ENCODE results near the gene UBE2G2. TPM values are rescaled to one million over a fixed set of nuclear protein-coding genes. Genes with fewer than 3 reads are reported as not detected.

UBE2G2 gene
- total and polyA plus RNA-seq, 2 of the 4 experiments (the other 2 are of a cell fraction): 65.4 to 91.7 TPM

DNA sequence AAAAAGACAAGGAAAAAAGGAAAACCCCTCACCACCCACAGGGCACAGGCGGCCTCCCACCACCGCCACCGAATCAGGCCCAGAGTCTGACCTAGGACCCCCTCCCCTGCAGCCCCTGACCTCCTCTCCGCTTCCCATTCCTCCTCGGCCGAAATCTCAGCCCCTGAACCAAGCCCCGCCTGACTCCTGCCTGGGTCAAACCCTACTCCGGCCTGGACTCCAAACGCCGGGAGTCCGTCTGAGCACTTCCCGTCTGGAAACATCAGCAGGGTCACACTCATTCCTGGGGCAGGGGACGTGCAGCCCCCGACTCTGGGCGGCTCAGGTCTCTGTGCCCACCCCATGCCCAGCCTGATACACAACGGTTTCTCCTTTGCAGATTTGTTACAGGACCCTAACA, 42.6 kb upstream of the UBE2G2 start (continued):
- TF ChIP-seq, protein P1, sequence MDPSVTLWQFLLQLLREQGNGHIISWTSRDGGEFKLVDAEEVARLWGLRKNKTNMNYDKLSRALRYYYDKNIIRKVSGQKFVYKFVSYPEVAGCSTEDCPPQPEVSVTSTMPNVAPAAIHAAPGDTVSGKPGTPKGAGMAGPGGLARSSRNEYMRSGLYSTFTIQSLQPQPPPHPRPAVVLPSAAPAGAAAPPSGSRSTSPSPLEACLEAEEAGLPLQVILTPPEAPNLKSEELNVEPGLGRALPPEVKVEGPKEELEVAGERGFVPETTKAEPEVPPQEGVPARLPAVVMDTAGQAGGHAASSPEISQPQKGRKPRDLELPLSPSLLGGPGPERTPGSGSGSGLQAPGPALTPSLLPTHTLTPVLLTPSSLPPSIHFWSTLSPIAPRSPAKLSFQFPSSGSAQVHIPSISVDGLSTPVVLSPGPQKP (IDR thresholded peaks at IDR 0.05; ENCODE audit: borderline replicate concordance, low read depth, low read length): no peak
- no peak for TF ChIP-seq RAD21 (IDR thresholded peaks at IDR 0.05; ENCODE audit: low read length)
- TF ChIP-seq, protein P2, sequence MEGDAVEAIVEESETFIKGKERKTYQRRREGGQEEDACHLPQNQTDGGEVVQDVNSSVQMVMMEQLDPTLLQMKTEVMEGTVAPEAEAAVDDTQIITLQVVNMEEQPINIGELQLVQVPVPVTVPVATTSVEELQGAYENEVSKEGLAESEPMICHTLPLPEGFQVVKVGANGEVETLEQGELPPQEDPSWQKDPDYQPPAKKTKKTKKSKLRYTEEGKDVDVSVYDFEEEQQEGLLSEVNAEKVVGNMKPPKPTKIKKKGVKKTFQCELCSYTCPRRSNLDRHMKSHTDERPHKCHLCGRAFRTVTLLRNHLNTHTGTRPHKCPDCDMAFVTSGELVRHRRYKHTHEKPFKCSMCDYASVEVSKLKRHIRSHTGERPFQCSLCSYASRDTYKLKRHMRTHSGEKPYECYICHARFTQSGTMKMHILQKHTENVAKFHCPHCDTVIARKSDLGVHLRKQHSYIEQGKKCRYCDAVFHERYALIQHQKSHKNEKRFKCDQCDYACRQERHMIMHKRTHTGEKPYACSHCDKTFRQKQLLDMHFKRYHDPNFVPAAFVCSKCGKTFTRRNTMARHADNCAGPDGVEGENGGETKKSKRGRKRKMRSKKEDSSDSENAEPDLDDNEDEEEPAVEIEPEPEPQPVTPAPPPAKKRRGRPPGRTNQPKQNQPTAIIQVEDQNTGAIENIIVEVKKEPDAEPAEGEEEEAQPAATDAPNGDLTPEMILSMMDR (conservative IDR thresholded peaks at IDR 0.05; ENCODE audit: low read depth, low read length): no peak
